Dedifferentiated amniotic fluid mesenchymal stem cell (primary cell): ENCODE data around the gene CRYGN.

Source experiments
- DNase-seq: peaks from one replicate; pipeline ENCODE4 v3.0.0-alpha.2; 2016; ENCODE audit errors: extremely low spot score

Gene CRYGN

GRCh38 chr7:151406886-151407583, 32.9 kb downstream of the CRYGN start:
- DNase-seq, result no peak

GRCh38 chr7:151406051-151406875, 33.7 kb downstream of the CRYGN start:
- DNase-seq, result no peak

- no peak for DNase-seq
These were observed 34.4 kb downstream of the CRYGN start for GRCh38 chr7:151405588-151405987.

DNA sequence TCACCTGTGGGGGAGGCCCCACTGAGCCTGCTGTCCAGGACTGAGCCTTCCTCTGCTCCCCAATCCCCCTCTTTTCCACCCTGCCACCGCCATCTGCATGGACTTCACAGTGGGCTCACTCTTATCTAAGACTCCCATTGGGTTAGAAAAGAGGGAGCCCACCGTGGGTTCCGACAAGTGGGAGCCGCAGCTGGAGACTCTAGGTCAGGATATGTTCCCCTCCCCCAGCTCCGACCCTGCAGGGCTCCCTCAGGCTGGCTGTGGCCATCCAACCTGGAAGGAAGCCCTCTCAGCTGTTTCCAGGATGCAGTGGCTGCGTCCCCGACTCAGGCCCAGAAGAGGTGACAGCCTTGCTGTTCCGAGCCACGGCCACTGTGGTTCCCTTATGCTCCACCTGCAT, 34.9 kb downstream of the CRYGN start:
- DNase-seq, result no peak

DNA sequence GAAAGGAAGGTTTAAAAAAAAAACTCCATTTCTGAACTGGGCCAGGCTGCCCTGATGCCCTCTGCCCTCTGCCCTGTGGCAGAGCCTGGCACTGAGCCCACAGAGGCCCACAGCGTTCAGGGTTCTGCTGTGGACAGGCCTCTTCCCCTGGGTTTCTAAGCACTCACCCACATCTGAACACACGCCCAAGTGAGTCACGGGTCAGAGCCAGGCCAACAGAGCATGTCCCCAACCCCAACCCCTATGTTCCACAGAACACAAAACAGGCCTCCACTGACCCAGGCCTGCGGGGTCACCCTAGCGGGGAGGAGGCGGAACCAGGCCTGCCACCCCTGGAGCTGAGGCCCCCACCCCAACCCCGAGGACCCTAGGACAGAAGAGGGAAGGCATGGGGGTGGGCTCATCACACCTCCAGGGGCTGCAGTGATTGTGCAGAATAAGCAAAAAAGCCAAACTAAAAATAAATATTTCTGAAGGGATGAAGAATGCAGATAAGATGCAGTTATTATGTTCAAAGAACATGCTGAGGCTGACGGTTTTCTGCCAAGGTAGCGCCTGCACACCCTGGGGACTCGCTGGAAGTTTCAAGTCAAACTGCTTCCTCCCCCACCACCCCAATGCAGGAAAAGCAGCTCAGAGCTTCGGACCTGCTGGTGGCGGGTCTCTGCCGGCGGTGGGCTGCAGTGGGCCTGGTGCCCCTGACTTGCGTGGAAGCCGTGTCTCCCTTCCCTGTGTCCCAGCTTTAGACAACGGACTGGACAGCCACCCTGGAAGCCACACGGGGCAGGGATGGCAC, 35.5 kb downstream of the CRYGN start:
- no peak for DNase-seq

DNA sequence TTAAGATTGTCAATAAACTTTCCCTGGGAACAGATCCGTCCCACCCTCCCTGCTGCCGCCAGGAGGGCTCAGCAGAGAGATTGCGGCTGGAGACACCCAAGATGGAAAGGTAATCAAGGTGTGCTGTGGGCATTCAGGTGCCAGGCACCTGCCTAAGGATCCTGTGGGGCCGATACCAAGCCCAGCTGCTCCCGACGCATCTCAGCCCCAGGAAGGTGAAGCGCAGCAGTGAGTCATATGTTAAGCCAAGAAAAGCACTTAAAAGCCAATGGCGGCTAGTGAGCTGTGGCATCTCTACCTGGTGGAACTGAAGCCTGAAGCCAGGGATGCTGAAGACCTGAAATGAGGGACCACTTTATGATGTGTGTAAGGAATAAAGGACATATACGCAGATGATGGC, 36.2 kb downstream of the CRYGN start:
- DNase-seq, result no peak

- DNase-seq, result no peak
These were observed 37.7 kb downstream of the CRYGN start for GRCh38 chr7:151402029-151402835.

GRCh38 chr7:151400626-151401315, 39.2 kb downstream of the CRYGN start:
- DNase-seq, result no peak

DNA sequence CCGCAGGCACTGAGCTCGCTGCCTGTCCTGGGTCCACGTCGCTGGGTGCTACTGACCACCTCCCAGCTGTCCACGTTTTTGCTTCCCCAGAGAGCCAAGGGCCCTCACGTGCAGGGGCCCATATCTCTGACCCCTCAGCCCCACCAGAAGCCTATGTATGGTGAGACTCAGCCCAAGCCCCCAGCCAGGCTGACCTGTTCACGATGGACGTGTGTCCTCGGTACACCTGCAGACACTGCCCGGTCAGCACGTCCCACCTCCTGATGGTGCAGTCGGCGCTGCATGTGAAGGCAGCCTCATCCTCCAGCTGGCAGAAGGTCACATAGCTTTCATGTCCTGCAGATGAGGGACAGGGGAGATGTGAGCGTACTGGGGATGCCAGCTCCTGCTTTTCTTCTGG, 40.0 kb downstream of the CRYGN start:
- no peak for DNase-seq

DNA sequence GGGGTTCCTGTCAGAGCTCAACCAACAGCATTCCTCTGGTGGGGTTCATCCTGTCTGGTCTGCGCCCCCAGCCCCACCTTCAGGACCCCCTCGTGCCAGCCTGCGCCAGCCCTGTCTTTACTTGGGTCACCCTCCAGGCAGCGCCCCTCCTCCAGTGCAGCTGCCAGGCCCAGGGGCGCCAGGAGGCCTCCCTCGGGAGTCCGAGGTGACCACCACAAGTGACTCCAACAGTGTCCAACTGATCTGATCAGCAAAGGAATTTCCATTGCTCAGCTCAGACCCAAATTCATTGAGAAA, 40.7 kb downstream of the CRYGN start:
- no peak for DNase-seq

GRCh38 chr7:151398446-151399304, 41.3 kb downstream of the CRYGN start:
- no peak for DNase-seq

- DNase-seq, result no peak
These were observed 42.9 kb downstream of the CRYGN start for GRCh38 chr7:151397026-151397425.

DNA sequence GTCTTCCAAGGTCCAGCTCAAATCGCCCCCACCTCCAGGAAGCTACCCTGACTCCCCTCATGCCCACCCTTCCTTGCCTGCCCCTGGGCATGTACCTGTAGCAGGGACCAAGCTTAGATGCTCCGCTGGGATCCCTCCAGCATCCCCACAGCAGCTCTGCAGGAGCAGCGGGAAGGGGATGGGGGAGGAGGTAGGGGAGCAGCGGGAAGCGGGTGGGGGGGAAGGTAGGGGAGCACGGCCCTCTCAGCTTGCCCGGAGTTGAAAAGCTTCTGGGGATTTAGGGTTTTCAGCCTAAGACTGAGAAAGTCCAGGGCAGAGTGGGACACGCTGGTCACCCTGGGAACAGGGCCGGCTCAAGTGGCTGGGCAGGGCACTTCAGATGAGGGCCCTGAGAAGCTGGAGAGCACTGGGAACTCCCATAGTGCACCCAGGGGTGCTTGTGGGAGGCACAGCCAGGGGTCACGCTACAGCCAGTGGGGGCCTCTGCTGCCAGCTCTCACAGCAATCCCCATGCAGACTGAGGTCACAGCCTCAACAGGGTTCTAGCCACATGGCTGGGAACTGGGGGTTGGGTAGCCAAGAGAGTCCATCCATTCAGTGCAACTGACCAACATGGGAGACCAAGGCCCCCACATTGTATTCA, 43.5 kb downstream of the CRYGN start:
- no peak for DNase-seq

DNA sequence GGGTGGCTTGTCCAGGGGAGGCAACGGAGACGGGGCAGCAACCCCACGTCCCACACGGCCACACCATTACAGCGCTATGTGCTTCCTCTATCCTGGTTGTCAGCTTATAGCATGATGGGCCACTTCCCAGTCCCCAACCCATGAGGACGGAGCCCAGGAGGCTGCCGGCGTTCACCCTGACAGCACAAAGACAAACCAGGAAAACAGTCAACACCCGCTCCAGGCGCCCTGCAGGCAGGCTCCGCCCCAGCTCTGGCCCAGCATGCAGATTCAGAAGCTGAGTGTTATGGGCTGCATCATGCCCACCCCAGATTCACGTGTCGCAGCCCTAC, 44.9 kb downstream of the CRYGN start:
- no peak for DNase-seq

GRCh38 chr7:151394076-151395035, 45.6 kb downstream of the CRYGN start:
- DNase-seq, result no peak

- DNase-seq, result no peak
These were observed 46.6 kb downstream of the CRYGN start for GRCh38 chr7:151393031-151393977.

DNA sequence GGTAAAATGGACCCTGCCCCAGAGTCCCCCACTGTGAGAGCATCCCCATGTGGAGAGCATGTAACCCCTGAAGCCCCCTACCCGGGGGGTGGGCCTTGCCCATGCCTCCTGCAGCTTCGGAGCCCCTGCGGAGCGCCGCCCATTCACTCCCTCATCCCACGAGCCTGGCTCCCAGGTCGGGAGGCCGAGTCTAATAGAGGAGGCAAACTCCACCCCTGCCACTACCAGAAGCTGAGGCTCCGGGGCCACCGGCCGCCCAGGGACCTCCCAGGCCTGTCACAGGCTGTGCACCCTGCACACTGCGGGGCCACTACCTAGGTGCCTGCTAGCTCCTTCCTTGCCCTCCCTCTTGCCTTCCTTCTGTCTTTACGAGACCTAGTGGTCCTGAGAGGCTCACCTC, 47.5 kb downstream of the CRYGN start:
- DNase-seq, result no peak

DNA sequence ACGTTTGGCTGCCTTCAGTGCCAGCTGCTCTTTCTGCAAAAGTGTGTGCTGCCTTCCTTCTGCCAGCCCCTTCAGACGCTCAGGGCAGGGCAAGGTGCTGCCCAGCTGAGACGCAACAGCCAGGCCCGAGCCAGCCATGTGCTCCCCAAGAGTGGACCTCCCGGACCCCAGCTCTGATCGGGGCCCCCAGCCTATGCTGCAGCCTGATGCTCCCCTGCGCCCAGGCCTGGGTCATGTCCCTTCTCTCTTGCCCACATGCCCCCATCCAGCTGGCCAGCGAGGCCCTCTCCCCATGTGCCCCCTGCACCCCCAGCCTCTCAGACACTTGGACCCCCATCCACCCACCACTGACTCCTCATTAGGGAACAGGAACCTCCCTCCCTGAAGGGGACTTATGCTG, 47.9 kb downstream of the CRYGN start:
- DNase-seq, result no peak
